KMS-11 (cell line): ENCODE data around the gene SLC37A3.
A peak's percentile ranks its signal among the peaks of the same experiment; 100 is the strongest.

Source experiments
- H2AFZ ChIP-seq: fragments of 200-600 bp; sonication (generic); 2 replicates; pipeline ENCODE4 v1.6.1; 2016; ENCODE audit warnings: antibody characterized with exemption, mixed run types, low read depth
- H3K27ac ChIP-seq: fragments of 200-600 bp; sonication (generic); 2 replicates; pipeline ENCODE4 v1.6.1; 2016; ENCODE audit warnings: mild to moderate bottlenecking, mixed run types
- H3K27me3 ChIP-seq: fragments of 200-600 bp; sonication (generic); 2 replicates; pipeline ENCODE4 v1.6.1; 2017; ENCODE audit warnings: mild to moderate bottlenecking, low read depth, mixed run types, moderate library complexity; ENCODE audit not compliant: insufficient read depth
- H3K36me3 ChIP-seq: fragments of 200-600 bp; sonication (generic); 2 replicates; pipeline ENCODE4 v1.6.1; 2017; ENCODE audit warnings: mild to moderate bottlenecking, mixed run types; ENCODE audit not compliant: insufficient read depth
- H3K4me1 ChIP-seq: fragments of 200-600 bp; sonication (generic); 2 replicates; pipeline ENCODE4 v1.6.1; 2016; ENCODE audit warnings: mild to moderate bottlenecking, low read depth, mixed run types; ENCODE audit not compliant: poor library complexity, severe bottlenecking
- H3K4me2 ChIP-seq: fragments of 200-600 bp; sonication (generic); 2 replicates; pipeline ENCODE4 v1.7.0; 2016; ENCODE audit warnings: mild to moderate bottlenecking, mixed run types
- H3K4me3 ChIP-seq: fragments of 200-600 bp; sonication (generic); IDR thresholded peaks from 2 replicates; pipeline ENCODE4 v1.6.1; 2017; ENCODE audit warnings: low read depth, low read length, mixed read lengths; ENCODE audit not compliant: insufficient read depth
- H3K79me2 ChIP-seq: fragments of 200-600 bp; sonication (generic); 2 replicates; pipeline ENCODE4 v1.6.1; 2016; ENCODE audit warnings: low read depth, mixed run types; ENCODE audit not compliant: insufficient read depth
- H3K9ac ChIP-seq: fragments of 200-600 bp; sonication (generic); 2 replicates; pipeline ENCODE4 v1.6.1; 2016; ENCODE audit warnings: mild to moderate bottlenecking, mixed run types
- H4K20me1 ChIP-seq: fragments of 200-600 bp; sonication (generic); 2 replicates; pipeline ENCODE4 v1.6.1; 2016; ENCODE audit warnings: mild to moderate bottlenecking, mixed run types; ENCODE audit not compliant: insufficient read depth
- TF ChIP-seq, protein P1 (sequence below): fragments of 200-600 bp; sonication (generic); conservative IDR thresholded peaks from 2 replicates; pipeline ENCODE4 v1.6.1; 2017; ENCODE audit warnings: low read depth, mild to moderate bottlenecking, antibody characterized with exemption, low read length, moderate library complexity, mixed read lengths

Gene SLC37A3

GRCh38 chr7:140390466-140391190 lies 7.7 kb downstream of the SLC37A3 start:
- no peaks in the 10 kb centered on the region for H3K79me2 ChIP-seq
- no peak overlapping the region for H3K4me3 ChIP-seq
- peaks cover 13% of the 10 kb centered on the region for H4K20me1 ChIP-seq
- H3K36me3 ChIP-seq, result no peaks in the 10 kb centered on the region
- H2AFZ ChIP-seq, result no peak overlapping the region
- no peak overlapping the region for H3K27ac ChIP-seq
- H3K27me3 ChIP-seq, result peaks cover 24% of the 10 kb centered on the region; the same call in 1 of the 2 replicates
- no peak overlapping the region for H3K9ac ChIP-seq
- H3K4me1 ChIP-seq, result peaks cover 22% of the 10 kb centered on the region
- peak overlapping the region; percentile 55 for H3K4me2 ChIP-seq
- TF ChIP-seq, protein P1, sequence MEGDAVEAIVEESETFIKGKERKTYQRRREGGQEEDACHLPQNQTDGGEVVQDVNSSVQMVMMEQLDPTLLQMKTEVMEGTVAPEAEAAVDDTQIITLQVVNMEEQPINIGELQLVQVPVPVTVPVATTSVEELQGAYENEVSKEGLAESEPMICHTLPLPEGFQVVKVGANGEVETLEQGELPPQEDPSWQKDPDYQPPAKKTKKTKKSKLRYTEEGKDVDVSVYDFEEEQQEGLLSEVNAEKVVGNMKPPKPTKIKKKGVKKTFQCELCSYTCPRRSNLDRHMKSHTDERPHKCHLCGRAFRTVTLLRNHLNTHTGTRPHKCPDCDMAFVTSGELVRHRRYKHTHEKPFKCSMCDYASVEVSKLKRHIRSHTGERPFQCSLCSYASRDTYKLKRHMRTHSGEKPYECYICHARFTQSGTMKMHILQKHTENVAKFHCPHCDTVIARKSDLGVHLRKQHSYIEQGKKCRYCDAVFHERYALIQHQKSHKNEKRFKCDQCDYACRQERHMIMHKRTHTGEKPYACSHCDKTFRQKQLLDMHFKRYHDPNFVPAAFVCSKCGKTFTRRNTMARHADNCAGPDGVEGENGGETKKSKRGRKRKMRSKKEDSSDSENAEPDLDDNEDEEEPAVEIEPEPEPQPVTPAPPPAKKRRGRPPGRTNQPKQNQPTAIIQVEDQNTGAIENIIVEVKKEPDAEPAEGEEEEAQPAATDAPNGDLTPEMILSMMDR, result no peak

GRCh38 chr7:140390034-140390433 lies 8.3 kb downstream of the SLC37A3 start:
- peaks cover 24% of the 10 kb centered on the region; the same call in 1 of the 2 replicates for H3K27me3 ChIP-seq
- H3K4me1 ChIP-seq, result peaks cover 22% of the 10 kb centered on the region
- H2AFZ ChIP-seq, result no peak overlapping the region
- H3K9ac ChIP-seq, result no peak overlapping the region
- no peaks in the 10 kb centered on the region for H3K79me2 ChIP-seq
- H3K4me2 ChIP-seq, result peak overlapping the region; percentile 55; the same call in 1 of the 2 replicates
- no peak overlapping the region for H3K4me3 ChIP-seq
- H4K20me1 ChIP-seq, result peaks cover 13% of the 10 kb centered on the region
- TF ChIP-seq, protein P1, result no peak
- no peaks in the 10 kb centered on the region for H3K36me3 ChIP-seq
- no peak overlapping the region for H3K27ac ChIP-seq

GRCh38 chr7:140389445-140389844 lies 8.9 kb downstream of the SLC37A3 start:
- peaks cover 13% of the 10 kb centered on the region for H4K20me1 ChIP-seq
- peaks cover 24% of the 10 kb centered on the region; the same call in 1 of the 2 replicates for H3K27me3 ChIP-seq
- H3K9ac ChIP-seq, result no peak overlapping the region
- TF ChIP-seq, protein P1, result no peak
- H3K36me3 ChIP-seq, result no peaks in the 10 kb centered on the region
- H3K4me1 ChIP-seq, result peaks cover 22% of the 10 kb centered on the region
- H3K79me2 ChIP-seq, result no peaks in the 10 kb centered on the region
- no peak overlapping the region for H2AFZ ChIP-seq
- no peak overlapping the region for H3K4me2 ChIP-seq
- no peak overlapping the region for H3K27ac ChIP-seq
- H3K4me3 ChIP-seq, result no peak overlapping the region

DNA sequence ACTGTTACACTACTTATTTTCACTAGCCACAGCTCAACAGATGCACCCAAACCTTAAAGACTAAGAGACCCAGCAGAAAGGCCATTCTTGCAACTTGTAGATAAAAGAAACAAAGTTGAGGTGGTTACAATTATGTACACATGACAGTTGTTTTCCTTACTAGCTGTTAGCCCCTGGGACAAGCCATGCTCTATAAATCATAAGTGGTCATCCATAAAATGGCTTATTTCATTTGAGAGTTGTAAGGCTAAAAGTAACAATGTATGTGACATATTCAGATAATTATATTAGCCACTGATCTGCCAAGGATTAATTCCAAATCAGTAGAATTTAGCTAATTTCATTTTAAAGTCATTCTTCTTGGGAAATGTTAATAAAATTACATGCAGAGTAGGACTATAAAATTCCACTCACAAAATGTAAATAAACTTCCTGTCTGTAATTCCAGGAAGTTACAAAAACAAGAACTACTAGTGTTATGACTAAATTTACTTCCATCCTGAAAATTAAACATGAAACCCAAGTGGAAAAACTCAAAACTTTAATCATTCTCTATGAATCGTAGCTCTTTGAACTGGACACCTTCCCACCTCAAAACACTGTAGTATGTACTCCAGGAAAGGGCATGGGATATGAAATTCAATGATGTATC lies 13.3 kb downstream of the SLC37A3 start:
- no peak overlapping the region for H3K4me3 ChIP-seq
- H2AFZ ChIP-seq, result no peak overlapping the region
- peaks cover 1% of the 10 kb centered on the region for H3K4me1 ChIP-seq
- H3K4me2 ChIP-seq, result no peak overlapping the region
- no peaks in the 10 kb centered on the region; the same call in 1 of the 2 replicates for H4K20me1 ChIP-seq
- no peaks in the 10 kb centered on the region for H3K36me3 ChIP-seq
- peaks cover 5% of the 10 kb centered on the region; the same call in 1 of the 2 replicates for H3K27me3 ChIP-seq
- no peaks in the 10 kb centered on the region for H3K79me2 ChIP-seq
- H3K27ac ChIP-seq, result no peak overlapping the region
- TF ChIP-seq, protein P1, result no peak
- no peak overlapping the region for H3K9ac ChIP-seq
